H1 (cell line): ENCODE data around the gene SFRP5. TPM values are rescaled to one million over a fixed set of nuclear protein-coding genes. Genes with fewer than 3 reads are reported as not detected.
A peak's percentile ranks its signal among the peaks of the same experiment; 100 is the strongest.

Source experiments
- CTCF ChIA-PET: fragments of 300-600 bp; sonication (Branson Sonifier 250); formaldehyde crosslinking; loops from one replicate; lab custom pipeline; 2021; ENCODE audit not compliant: partially characterized antibody; lab: Charles Lee
- POLR2A ChIA-PET: fragments of 300-600 bp; sonication (Branson Sonifier 250); formaldehyde crosslinking; loops from one replicate; lab custom pipeline; 2021; ENCODE audit warnings: inconsistent platforms; ENCODE audit not compliant: partially characterized antibody; lab: Charles Lee
- DNase-seq, 2 experiments: peaks; one replicate each; pipeline versions ENCODE4 v3.0.0 to v3.0.0-alpha.2; 2010 to 2022; ENCODE audit warnings: low spot score in 2 of 2, low read depth in 1 of 2, mixed read lengths in 1 of 2
- FAIRE-seq: peaks from 2 replicates; lab custom pipeline; 2011; peaks lifted over from hg19 to GRCh38; lab: Jason Lieb, UNC
- H2AFZ ChIP-seq: 2 replicates; pipeline ENCODE4 v1.8.1; 2012; ENCODE audit warnings: low read length, inconsistent platforms
- H2AK5ac ChIP-seq: 2 replicates; pipeline ENCODE4 v1.6.1; 2013; ENCODE audit warnings: low read depth, low read length
- H2BK120ac ChIP-seq: replicated peaks from 2 replicates; pipeline ENCODE3; 2013; ENCODE audit warnings: low read depth, low read length, inconsistent platforms
- H2BK12ac ChIP-seq: 2 replicates; pipeline ENCODE4 v1.6.1; 2013; ENCODE audit warnings: low read depth, low read length
- H2BK15ac ChIP-seq: 2 replicates; pipeline ENCODE4 v1.6.1; 2013; ENCODE audit warnings: low read length
- H2BK20ac ChIP-seq: 2 replicates; pipeline ENCODE4 v1.6.1; 2013; ENCODE audit warnings: low read length
- H2BK5ac ChIP-seq: 2 replicates; pipeline ENCODE4 v1.6.1; 2013; ENCODE audit warnings: low read depth, low read length
- H3K14ac ChIP-seq: 2 replicates; pipeline ENCODE4 v1.6.1; 2013; ENCODE audit warnings: inconsistent platforms; ENCODE audit not compliant: insufficient read length
- H3K18ac ChIP-seq: 2 replicates; pipeline ENCODE4 v1.6.1; 2013; ENCODE audit warnings: low read length; ENCODE audit errors: extremely low read depth
- H3K23ac ChIP-seq: 2 replicates; pipeline ENCODE4 v1.6.1; 2013; ENCODE audit warnings: inconsistent platforms; ENCODE audit not compliant: insufficient read length
- H3K23me2 ChIP-seq: 2 replicates; pipeline ENCODE4 v1.6.1; 2013; ENCODE audit warnings: low read depth, low read length
- H3K27ac ChIP-seq: 2 replicates; pipeline ENCODE4 v1.6.1; 2011; ENCODE audit warnings: low read depth, low read length, inconsistent platforms
- H3K27me3 ChIP-seq, 4 experiments: replicated peaks in 1 of 4; 1 replicate in 1 of 4; 2 replicates in 3 of 4; pipeline versions ENCODE4 v1.6.1 to v1.8.1; 2011 to 2013; ENCODE audit warnings: low read length in 3 of 4, mild to moderate bottlenecking in 3 of 4, inconsistent platforms in 2 of 4, mixed read lengths in 2 of 4, moderate library complexity in 1 of 4; ENCODE audit not compliant: control insufficient read depth in 3 of 4, insufficient read depth in 3 of 4; ENCODE audit errors: extremely low read depth in 1 of 4
- H3K36me3 ChIP-seq, 4 experiments: 2 replicates each; pipeline versions ENCODE4 v1.6.1 to v1.8.1; 2011 to 2013; ENCODE audit warnings: mild to moderate bottlenecking in 4 of 4, low read length in 3 of 4, moderate library complexity in 2 of 4, control low read depth in 1 of 4, inconsistent platforms in 1 of 4; ENCODE audit not compliant: insufficient read depth in 4 of 4, control insufficient read depth in 2 of 4
- H3K4ac ChIP-seq: replicated peaks from 2 replicates; pipeline ENCODE3; 2013; ENCODE audit warnings: low read length, low read depth, mixed read lengths, inconsistent platforms; ENCODE audit not compliant: insufficient read length
- H3K4me1 ChIP-seq, 4 experiments: replicated peaks in 1 of 4; 1 replicate in 1 of 4; 2 replicates in 3 of 4; pipeline versions ENCODE4 v1.6.1 to v1.8.1; 2011 to 2013; ENCODE audit warnings: low read length in 3 of 4, inconsistent platforms in 2 of 4, mixed read lengths in 1 of 4; ENCODE audit not compliant: insufficient read depth in 4 of 4, control insufficient read depth in 3 of 4
- H3K4me2 ChIP-seq, 2 experiments: 2 replicates each; pipeline versions ENCODE4 v1.6.1 to v1.8.1; 2011 to 2013; ENCODE audit warnings: low read depth in 2 of 2, low read length in 2 of 2, control low read depth in 1 of 2, inconsistent platforms in 1 of 2, mild to moderate bottlenecking in 1 of 2; ENCODE audit not compliant: insufficient read depth in 1 of 2
- H3K4me3 ChIP-seq, 4 experiments: fragments of 200-600, 300-600 bp in 1 of 4; sonication (generic), shearing (Covaris generic), sonication (Bioruptor Twin) in 1 of 4; 2 replicates each; pipeline versions ENCODE4 v1.5.1 to v1.8.1; 2011 to 2016; ENCODE audit warnings: low read length in 4 of 4, low read depth in 3 of 4, control low read depth in 2 of 4, inconsistent platforms in 2 of 4, mild to moderate bottlenecking in 2 of 4, mixed read lengths in 1 of 4, moderate library complexity in 1 of 4; ENCODE audit not compliant: insufficient read depth in 2 of 4; ENCODE audit errors: extremely low read depth in 1 of 4
- H3K56ac ChIP-seq: replicated peaks from 2 replicates; pipeline ENCODE3; 2013; ENCODE audit warnings: low read depth, mild to moderate bottlenecking, mixed read lengths, low read length, inconsistent platforms; ENCODE audit not compliant: insufficient read length
- H3K79me1 ChIP-seq: 2 replicates; pipeline ENCODE4 v1.6.1; 2013; ENCODE audit warnings: low read depth, low read length, control low read depth
- H3K79me2 ChIP-seq, 2 experiments: 2 replicates each; pipeline versions ENCODE4 v1.6.1 to v1.8.1; 2012 to 2013; ENCODE audit warnings: low read length in 2 of 2, mild to moderate bottlenecking in 2 of 2, inconsistent platforms in 1 of 2; ENCODE audit not compliant: insufficient read depth in 2 of 2, control insufficient read depth in 1 of 2
- H3K9ac ChIP-seq, 4 experiments: replicated peaks in 1 of 4; 1 replicate in 1 of 4; 2 replicates in 3 of 4; pipeline versions ENCODE4 v1.6.1 to v1.8.1; 2011 to 2013; ENCODE audit warnings: low read depth in 3 of 4, low read length in 3 of 4, control low read depth in 2 of 4, mild to moderate bottlenecking in 2 of 4, moderate library complexity in 2 of 4, inconsistent platforms in 1 of 4; ENCODE audit errors: extremely low read depth in 1 of 4
- H3K9me3 ChIP-seq, 2 experiments: 2 replicates each; pipeline versions ENCODE4 v1.6.1 to v1.8.1; 2012 to 2013; ENCODE audit warnings: mild to moderate bottlenecking in 2 of 2, moderate library complexity in 2 of 2, control low read depth in 1 of 2, inconsistent platforms in 1 of 2, low read depth in 1 of 2, low read length in 1 of 2, mixed read lengths in 1 of 2; ENCODE audit not compliant: insufficient read depth in 2 of 2
- H4K20me1 ChIP-seq, 2 experiments: replicated peaks in 1 of 2; 2 replicates each; pipeline versions ENCODE3 to v1.8.1; 2011 to 2013; ENCODE audit warnings: inconsistent platforms in 2 of 2, low read length in 2 of 2, mild to moderate bottlenecking in 1 of 2; ENCODE audit not compliant: insufficient read depth in 2 of 2, control insufficient read depth in 1 of 2
- H4K5ac ChIP-seq: 2 replicates; pipeline ENCODE4 v1.6.1; 2013; ENCODE audit warnings: low read length, low read depth, mixed read lengths, inconsistent platforms; ENCODE audit not compliant: insufficient read length
- H4K8ac ChIP-seq: 2 replicates; pipeline ENCODE4 v1.8.0; 2013; ENCODE audit warnings: mild to moderate bottlenecking, moderate library complexity, low read length, inconsistent platforms; ENCODE audit not compliant: insufficient read depth; ENCODE audit errors: extremely low read depth
- H4K91ac ChIP-seq: replicated peaks from 2 replicates; pipeline ENCODE3; 2013; ENCODE audit warnings: low read length, mixed read lengths, inconsistent platforms; ENCODE audit not compliant: insufficient read length
- BACH1 ChIP-seq: IDR thresholded peaks from 2 replicates; pipeline ENCODE4 v1.6.1; 2012; ENCODE audit warnings: low read length, improper control_type of control experiment
- EP300 ChIP-seq, 2 experiments: IDR thresholded peaks; 1 replicate in 1 of 2; 2 replicates in 1 of 2; pipeline ENCODE4 v1.6.1; 2011 to 2012; ENCODE audit warnings: low read depth in 2 of 2, low read length in 2 of 2, mild to moderate bottlenecking in 2 of 2, borderline replicate concordance in 1 of 2, inconsistent platforms in 1 of 2, moderate library complexity in 1 of 2
- POU5F1 ChIP-seq: IDR thresholded peaks from 2 replicates; pipeline ENCODE4 v1.6.1; 2011; ENCODE audit warnings: low read depth, mild to moderate bottlenecking, low read length, moderate library complexity
- RFX5 ChIP-seq: IDR thresholded peaks from 2 replicates; pipeline ENCODE4 v1.6.1; 2011; ENCODE audit warnings: low read depth, low read length, improper control_type of control experiment, borderline replicate concordance
- TEAD4 ChIP-seq: IDR thresholded peaks from 2 replicates; pipeline ENCODE4 v1.6.1; 2012; ENCODE audit warnings: low read depth, low read length, inconsistent platforms, mixed read lengths
- WGBS, 2 experiments: shearing (Covaris generic) in 1 of 2; methylation state at CpG; one replicate each; pipeline versions ENCODE4 v1.1.6 to v1.1.7; 2013 to 2015; ENCODE audit warnings: low lambda C conversion rate in 2 of 2, mixed read lengths in 2 of 2, inconsistent platforms in 1 of 2, low coverage in 1 of 2, missing lambda C conversion rate in 1 of 2; ENCODE audit not compliant: insufficient replicate concordance in 2 of 2, insufficient coverage in 1 of 2, insufficient read length in 1 of 2; ENCODE audit errors: extremely low coverage in 1 of 2, missing lambda C conversion rate in 1 of 2; 5-methylcytosine and 5-hydroxymethylcytosine counted together
- polyA plus RNA-seq, 7 experiments: library from polyadenylated mRNA; depleted of rRNA in 3 of 7; stranded (reverse) in 5 of 7; unstranded in 2 of 7; fragments of >200 nt in 5 of 7; fragments of 200-250 nt in 2 of 7; gene quantifications; 1 replicate in 5 of 7; 2 replicates in 1 of 7; 4 replicates in 1 of 7; pipeline versions ENCODE4 v1.2.1 to v1.2.3, GENCODE V29; 2011 to 2013; ENCODE audit warnings: missing spikeins in 2 of 7, mixed read lengths in 2 of 7
- total RNA-seq: library from RNA; stranded (reverse); fragmentation: NEBNext Ultra II Directional; extraction: Animal tissue kit (Norgen Biotek cat#: 25700); gene quantifications from 2 replicates; pipeline ENCODE4 v1.2.1, GENCODE V29; 2021
- TF ChIP-seq, protein P1 (sequence below): IDR thresholded peaks from 2 replicates; pipeline ENCODE4 v1.6.1; 2012; ENCODE audit warnings: inconsistent platforms

SFRP5 gene
- total and polyA plus RNA-seq, 2 of the 8 experiments (the other 6 are each of a cell fraction or from before 2014, with no cell fraction given): 3.9 to 5.9 TPM

GRCh38 chr10:97719602-97720001 lies 52.2 kb downstream of the SFRP5 start:
- Histone ChIP-seq H3K36me3 (peaks cover 0 to 16% (median 4%) of the 10 kb centered on the region in 4 experiments; a peak in 3 of 8 replicates), H4K20me1 (no peaks in the 10 kb centered on the region), H3K56ac (no peak overlapping the region), H3K79me2 (peaks cover 0 to 5% of the 10 kb centered on the region in 2 experiments; a peak in 1 of 4 replicates), H3K23ac (no peak overlapping the region), H4K8ac (no peak overlapping the region), H3K4ac (no peak overlapping the region), H3K79me1 (0 out of 2 replicates have a peak, but pooled peaks cover 2% of the 10 kb centered on the region), H2AK5ac (no peak overlapping the region), H2BK20ac (no peak overlapping the region), H3K27me3 (no peaks in the 10 kb centered on the region), H2BK5ac (peak overlapping the region; percentile 62; the same call in 1 of the 2 replicates), H3K4me3 (no peak overlapping the region), H4K5ac (no peak overlapping the region), H3K4me1 (peaks cover 0 to 14% (median 8%) of the 10 kb centered on the region in 4 experiments; a peak in 6 of 7 replicates), H2BK12ac (no peak overlapping the region), H3K14ac (no peak overlapping the region), H4K91ac (no peak overlapping the region), H2BK15ac (no peak overlapping the region), H3K9ac (no peak overlapping the region; a peak in 1 of 7 replicates), H3K9me3 (no peaks in the 10 kb centered on the region), H3K4me2 (peak overlapping the region; percentile 1 to 16; a peak in 1 of 4 replicates), H2BK120ac (no peak overlapping the region), H3K18ac (no peak overlapping the region), H3K27ac (no peak overlapping the region), H3K23me2 (peaks cover 3% of the 10 kb centered on the region; the same call in 1 of the 2 replicates), H2AFZ (no peak overlapping the region)
- ChIA-PET CTCF (interaction anchor here (0.6 to 20.9 kb wide), 7 partner anchors 10 to 441 kb away, joined by 3 to 773 read pairs (median 5); partner anchors contain the start of gene ZFYVE27), POLR2A (interaction anchor here (0.9 to 1.2 kb wide), 3 partner anchors 17 to 41 kb away, joined by 3 to 4 read pairs (median 3); partner anchors contain the start of genes AVPI1 and ZFYVE27)
- FAIRE-seq (no peak), DNase-seq (no peak)
- 91% methylated on average over 2 of the region's 2 CpGs; no CpG with 5 or more reads in 1 of the 2 experiments for WGBS, 2 experiments
- TF ChIP-seq RFX5 (no peak), BACH1 (no peak), TEAD4 (no peak), POU5F1 (no peak), EP300 (IDR thresholded peaks at IDR 0.05; ENCODE audit: borderline replicate concordance in 1 of 2, low read depth in 2 of 2, low read length in 2 of 2) (no peak)
- TF ChIP-seq, protein P1, sequence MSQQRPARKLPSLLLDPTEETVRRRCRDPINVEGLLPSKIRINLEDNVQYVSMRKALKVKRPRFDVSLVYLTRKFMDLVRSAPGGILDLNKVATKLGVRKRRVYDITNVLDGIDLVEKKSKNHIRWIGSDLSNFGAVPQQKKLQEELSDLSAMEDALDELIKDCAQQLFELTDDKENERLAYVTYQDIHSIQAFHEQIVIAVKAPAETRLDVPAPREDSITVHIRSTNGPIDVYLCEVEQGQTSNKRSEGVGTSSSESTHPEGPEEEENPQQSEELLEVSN: no peak
